HepG2 (cell line): ENCODE data around the gene THADA. TPM values are rescaled to one million over a fixed set of nuclear protein-coding genes. Genes with fewer than 3 reads are reported as not detected.

Experiments used
- ARNT ChIP-seq: fragments of 450-650 bp; IDR thresholded peaks from 2 replicates; pipeline ENCODE4 v1.6.1; 2017
- ATF6 ChIP-seq: sonication (generic); formaldehyde crosslinking; conservative IDR thresholded peaks from 2 replicates; pipeline ENCODE4 v1.4.0; 2020; ENCODE audit warnings: missing genetic modification reagents
- GATA4 ChIP-seq: sonication (generic); IDR thresholded peaks from 2 replicates; pipeline ENCODE4 v1.6.1; 2016; ENCODE audit warnings: antibody characterized with exemption, low read depth, borderline replicate concordance
- GLI4 ChIP-seq: sonication (generic); formaldehyde crosslinking; IDR thresholded peaks from 2 replicates; pipeline ENCODE4 v1.5.1; 2020; ENCODE audit warnings: missing genetic modification reagents, mild to moderate bottlenecking, moderate library complexity, borderline replicate concordance
- HMG20A ChIP-seq: IDR thresholded peaks from 2 replicates; pipeline ENCODE4 v1.6.1; 2016; ENCODE audit warnings: borderline replicate concordance
- HOXA7 ChIP-seq: sonication (generic); formaldehyde crosslinking; IDR thresholded peaks from 2 replicates; pipeline ENCODE4 v1.8.1; 2022; ENCODE audit warnings: mild to moderate bottlenecking, missing genetic modification reagents, moderate library complexity
- LCORL ChIP-seq, 2 experiments: fragments of 450-650 bp in 1 of 2; sonication (generic) in 1 of 2; formaldehyde crosslinking in 1 of 2; IDR thresholded peaks; 2 replicates each; pipeline versions ENCODE4 v1.5.0 to v1.6.1; 2017 to 2020; ENCODE audit warnings: antibody characterized with exemption in 1 of 2, missing genetic modification reagents in 1 of 2
- MAF1 ChIP-seq: sonication (generic); formaldehyde crosslinking; IDR thresholded peaks from 2 replicates; pipeline ENCODE4 v1.5.0; 2020; ENCODE audit warnings: missing genetic modification reagents, borderline replicate concordance
- NCOR1 ChIP-seq: fragments of 200-600 bp; sonication (generic); IDR thresholded peaks from 2 replicates; pipeline ENCODE4 v1.7.0; 2017; ENCODE audit warnings: antibody characterized with exemption, low read length, borderline replicate concordance
- NFE2L2 ChIP-seq: fragments of 150-350 bp; IDR thresholded peaks from 2 replicates; pipeline ENCODE4 v1.6.1; 2014; ENCODE audit warnings: low read length
- PRDM4 ChIP-seq: sonication (generic); formaldehyde crosslinking; IDR thresholded peaks from 2 replicates; pipeline ENCODE4 v1.9.0; 2021; ENCODE audit warnings: missing genetic modification reagents, borderline replicate concordance
- SATB2 ChIP-seq: sonication (generic); formaldehyde crosslinking; IDR thresholded peaks from 2 replicates; pipeline ENCODE4 v1.5.0; 2020; ENCODE audit warnings: missing genetic modification reagents
- SMARCE1 ChIP-seq: fragments of 450-650 bp; IDR thresholded peaks from 2 replicates; pipeline ENCODE4 v1.6.1; 2017; ENCODE audit warnings: borderline replicate concordance
- TCF7L2 ChIP-seq: IDR thresholded peaks from 2 replicates; pipeline ENCODE4 v1.6.1; 2011; ENCODE audit warnings: mild to moderate bottlenecking, low read depth, low read length, moderate library complexity
- TOE1 ChIP-seq: sonication (generic); formaldehyde crosslinking; IDR thresholded peaks from 2 replicates; pipeline ENCODE4 v1.4.0; 2020; ENCODE audit warnings: mild to moderate bottlenecking, missing genetic modification reagents
- ZBTB26 ChIP-seq: IDR thresholded peaks from 2 replicates; pipeline ENCODE4 v1.6.1; 2016; ENCODE audit warnings: missing compliant biosample characterization, missing genetic modification reagents, borderline replicate concordance
- ZBTB43 ChIP-seq: sonication (generic); formaldehyde crosslinking; conservative IDR thresholded peaks from 2 replicates; pipeline ENCODE4 v1.4.0; 2020; ENCODE audit warnings: missing genetic modification reagents
- ZFP36 ChIP-seq: fragments of 150-350 bp; IDR thresholded peaks from 2 replicates; pipeline ENCODE4 v1.6.1; 2018; ENCODE audit warnings: borderline replicate concordance, low read length, low read depth; ENCODE audit not compliant: partially characterized antibody
- ZFX ChIP-seq: sonication (generic); formaldehyde crosslinking; IDR thresholded peaks from 2 replicates; pipeline ENCODE4 v1.4.0; 2020; ENCODE audit warnings: mild to moderate bottlenecking, low read depth, missing genetic modification reagents, moderate library complexity
- ZNF180 ChIP-seq: sonication (generic); formaldehyde crosslinking; IDR thresholded peaks from 2 replicates; pipeline ENCODE4 v1.4.0; 2020; ENCODE audit warnings: low read depth, missing genetic modification reagents, borderline replicate concordance
- polyA plus RNA-seq, 8 experiments: library from polyadenylated mRNA; depleted of rRNA in 3 of 8; stranded (reverse) in 7 of 8; unstranded in 1 of 8; fragments of >200 nt; fragmentation: Illumina TruSeq in 4 of 8; extraction: Trizol in 4 of 8; gene quantifications; 2 replicates each; pipeline versions ENCODE4 v1.2.1 to v1.2.3, GENCODE V29; 2011 to 2016; ENCODE audit warnings: low read depth in 4 of 8, missing spikeins in 1 of 8, mixed read lengths in 1 of 8; ENCODE audit not compliant: insufficient read depth in 1 of 8
- total RNA-seq, 5 experiments: library from RNA; depleted of rRNA; stranded (reverse); fragments of >200 nt; fragmentation: Illumina TruSeq; extraction: Trizol; gene quantifications; 2 replicates each; pipeline ENCODE4 v1.2.3, GENCODE V29; 2016; ENCODE audit warnings: low read depth in 1 of 5

The THADA gene
- total and polyA plus RNA-seq, 2 of the 13 experiments (the other 11 are each of a cell fraction or from before 2014, with no cell fraction given) = 12.7 to 21.7 TPM

- peak; percentile 51 for TF ChIP-seq GATA4
- no peak for TF ChIP-seq HOXA7 (CRISPR knock-in tag)
- TF ChIP-seq NFE2L2 = no peak
- TF ChIP-seq ARNT = no peak
- no peak for TF ChIP-seq PRDM4 (CRISPR knock-in tag)
- no peak; the same call in 1 of the 2 replicates for TF ChIP-seq HMG20A (CRISPR knock-in tag)
- TF ChIP-seq MAF1 = no peak
- no peak for TF ChIP-seq TCF7L2
- TF ChIP-seq SMARCE1 = no peak
- no peak; the same call in 1 of the 2 replicates for TF ChIP-seq SATB2 (CRISPR knock-in tag)
- TF ChIP-seq ZFP36 = no peak
- 0 out of 2 replicates have a peak, but pooled peaks have one; percentile 60 for TF ChIP-seq NCOR1
- peak; percentile 61; the same call in 1 of the 2 replicates for TF ChIP-seq TOE1
- peak; percentile 86 for TF ChIP-seq ZBTB26 (CRISPR knock-in tag)
- TF ChIP-seq GLI4 (CRISPR knock-in tag) = peak; percentile 66
- TF ChIP-seq ZNF180 (CRISPR knock-in tag) = no peak
- TF ChIP-seq ZBTB43 (CRISPR knock-in tag) = peak; percentile 34; the same call in 1 of the 2 replicates
- 0 out of 2 replicates have a peak, but pooled peaks have one; percentile 3 for TF ChIP-seq LCORL (IDR thresholded peaks at IDR 0.05)
- TF ChIP-seq LCORL (CRISPR knock-in tag; IDR thresholded peaks at IDR 0.05) = peak; percentile 55; the same call in 1 of the 2 replicates
- peak; percentile 99 for TF ChIP-seq ZFX (CRISPR knock-in tag)
- TF ChIP-seq ATF6 (CRISPR knock-in tag) = peak; percentile 89; the same call in 1 of the 2 replicates
Observed at GRCh38 chr2:43595603-43596412, at the start of gene THADA (continued).
